WI38 (cell line): ENCODE measurements around the gene DEXI.

Experiments
- H3K4me3 ChIP-seq: 2 replicates; pipeline ENCODE4 v1.5.1; 2011; ENCODE audit warnings: low read depth, mild to moderate bottlenecking, control low read depth, low read length
- CTCF ChIP-seq: IDR thresholded peaks from 2 replicates; pipeline ENCODE4 v1.5.1; 2012; ENCODE audit warnings: low read depth, mild to moderate bottlenecking, control low read depth, low read length

Gene DEXI

GRCh38 chr16:10896165-10896564 lies 46.1 kb downstream of the DEXI start:
- H3K4me3 ChIP-seq, result no peak overlapping the region
- no peak for TF ChIP-seq CTCF

- no peak overlapping the region for H3K4me3 ChIP-seq
- TF ChIP-seq CTCF, result no peak
Measured at GRCh38 chr16:10895053-10895946, 47.0 kb downstream of the DEXI start.

GRCh38 chr16:10892782-10893318 lies 49.4 kb downstream of the DEXI start:
- TF ChIP-seq CTCF, result no peak

GRCh38 chr16:10889855-10890254 lies 52.4 kb downstream of the DEXI start:
- TF ChIP-seq CTCF, result no peak
- no peak overlapping the region for H3K4me3 ChIP-seq

More at GRCh38 chr16:10892782-10893318, 49.4 kb downstream of the DEXI start:
- no peak overlapping the region for H3K4me3 ChIP-seq

GRCh38 chr16:10888320-10888937 lies 53.8 kb downstream of the DEXI start:
- H3K4me3 ChIP-seq, result no peak overlapping the region
- no peak for TF ChIP-seq CTCF

- H3K4me3 ChIP-seq, result no peak overlapping the region
- TF ChIP-seq CTCF, result no peak
Measured at GRCh38 chr16:10885246-10885645, 57.0 kb downstream of the DEXI start.

GRCh38 chr16:10883004-10883403 lies 59.3 kb downstream of the DEXI start:
- no peak overlapping the region for H3K4me3 ChIP-seq
- no peak for TF ChIP-seq CTCF
